OCI-LY1 (cell line): ENCODE data around the gene WRNIP1.

Experiments
- H2AFZ ChIP-seq: fragments of 200-600 bp; sonication (generic), shearing (Covaris generic); 2 replicates; pipeline ENCODE4 v1.6.0; 2014; ENCODE audit warnings: antibody characterized with exemption, mild to moderate bottlenecking, low read length
- H3F3A ChIP-seq: fragments of 200-600 bp; sonication (generic), shearing (Covaris generic); 2 replicates; pipeline ENCODE4 v1.6.0; 2014; ENCODE audit warnings: mild to moderate bottlenecking, antibody characterized with exemption, low read length, moderate library complexity; ENCODE audit not compliant: insufficient read depth
- H3K27ac ChIP-seq: fragments of 200-600 bp; sonication (generic); 2 replicates; pipeline ENCODE4 v1.5.1; 2014; ENCODE audit warnings: low read length, mixed run types, mild to moderate bottlenecking, low read depth; ENCODE audit not compliant: poor library complexity, severe bottlenecking
- H3K27me3 ChIP-seq: fragments of 200-600 bp; sonication (generic); 2 replicates; pipeline ENCODE4 v1.6.0; 2014; ENCODE audit warnings: antibody characterized with exemption, mild to moderate bottlenecking, low read length, moderate library complexity; ENCODE audit not compliant: insufficient read depth
- H3K36me3 ChIP-seq: fragments of 200-600 bp; sonication (generic); 2 replicates; pipeline ENCODE4 v1.6.1; 2014; ENCODE audit warnings: mild to moderate bottlenecking, antibody characterized with exemption, low read length, moderate library complexity, mixed read lengths; ENCODE audit not compliant: insufficient read depth
- H3K4me1 ChIP-seq: fragments of 200-600 bp; sonication (generic); 2 replicates; pipeline ENCODE4 v1.5.1; 2014; ENCODE audit warnings: mild to moderate bottlenecking, low read length, moderate library complexity; ENCODE audit not compliant: insufficient read depth, severe bottlenecking
- H3K4me2 ChIP-seq: fragments of 200-600 bp; sonication (generic), shearing (Covaris generic); 2 replicates; pipeline ENCODE4 v1.6.1; 2014; ENCODE audit warnings: low read length
- H3K4me3 ChIP-seq: fragments of 200-600 bp; sonication (generic); 2 replicates; pipeline ENCODE4 v1.5.1; 2014; ENCODE audit warnings: low read length, low read depth, mild to moderate bottlenecking, mixed read lengths; ENCODE audit not compliant: poor library complexity, severe bottlenecking
- H3K79me2 ChIP-seq: fragments of 200-600 bp; shearing (Covaris generic); 2 replicates; pipeline ENCODE4 v1.6.1; 2016; ENCODE audit warnings: mixed run types, low read length, mixed read lengths; ENCODE audit not compliant: insufficient read depth
- H3K9ac ChIP-seq: fragments of 200-600 bp; sonication (generic), shearing (Covaris generic); 2 replicates; pipeline ENCODE4 v1.6.1; 2014; ENCODE audit warnings: mild to moderate bottlenecking, low read length, mixed read lengths
- H3K9me2 ChIP-seq: fragments of 200-600 bp; sonication (generic), shearing (Covaris generic); 2 replicates; pipeline ENCODE4 v1.6.1; 2014; ENCODE audit warnings: low read depth, mild to moderate bottlenecking, low read length, mixed read lengths
- H3K9me3 ChIP-seq: fragments of 200-600 bp; shearing (Covaris generic); 2 replicates; pipeline ENCODE4 v1.6.1; 2014; ENCODE audit warnings: low read length, mixed read lengths
- H4K20me1 ChIP-seq: fragments of 200-600 bp; sonication (generic), shearing (Covaris generic); 2 replicates; pipeline ENCODE4 v1.6.0; 2016; ENCODE audit warnings: mild to moderate bottlenecking, low read length; ENCODE audit not compliant: insufficient read depth
- EZH2 ChIP-seq: fragments of 200-600 bp; sonication (generic), shearing (Covaris generic); IDR thresholded peaks from 2 replicates; pipeline ENCODE4 v1.8.0; 2017; ENCODE audit warnings: borderline replicate concordance, mixed run types, mild to moderate bottlenecking, antibody characterized with exemption, low read length, moderate library complexity, mixed read lengths
- TF ChIP-seq, protein P1 (sequence below): fragments of 200-600 bp; sonication (generic), shearing (Covaris generic); IDR thresholded peaks from 2 replicates; pipeline ENCODE4 v1.5.1; 2017; ENCODE audit warnings: mild to moderate bottlenecking, antibody characterized with exemption, low read length, moderate library complexity, mixed read lengths

Gene WRNIP1

DNA sequence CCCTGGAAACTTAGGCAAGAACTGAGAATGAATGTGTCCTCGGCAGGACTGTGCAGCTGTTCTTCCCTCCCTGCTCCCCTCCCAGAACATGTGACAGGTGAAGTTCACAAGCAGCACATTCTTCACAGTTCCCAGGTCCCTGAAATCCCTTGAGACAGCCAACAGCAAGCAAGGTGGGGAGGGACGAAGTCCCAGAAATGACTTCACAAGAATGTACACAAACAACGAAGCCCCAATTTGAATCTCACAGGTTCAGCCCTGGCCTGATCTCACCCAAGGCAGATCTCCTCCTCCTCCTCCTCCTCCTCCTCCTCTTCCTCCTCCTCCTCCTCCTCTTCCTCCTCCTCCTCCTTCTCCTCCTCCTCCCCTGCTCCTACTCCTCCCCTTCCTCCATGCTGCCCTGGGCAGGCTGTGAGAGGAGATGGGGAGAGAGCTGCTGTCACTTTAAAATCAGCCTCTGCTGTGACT lies 32.4 kb downstream of the WRNIP1 start:
- no peak overlapping the region for H3K9ac ChIP-seq
- H4K20me1 ChIP-seq: no peaks in the 10 kb centered on the region
- no peaks in the 10 kb centered on the region for H3K9me2 ChIP-seq
- H2AFZ ChIP-seq: no peak overlapping the region
- H3K36me3 ChIP-seq: no peaks in the 10 kb centered on the region
- H3K4me2 ChIP-seq: no peak overlapping the region
- H3K4me1 ChIP-seq: no peaks in the 10 kb centered on the region
- H3K27me3 ChIP-seq: no peaks in the 10 kb centered on the region
- H3K9me3 ChIP-seq: no peaks in the 10 kb centered on the region
- no peak overlapping the region for H3K4me3 ChIP-seq
- no peaks in the 10 kb centered on the region for H3F3A ChIP-seq
- H3K27ac ChIP-seq: no peak overlapping the region
- no peak for TF ChIP-seq EZH2
- TF ChIP-seq, protein P1, sequence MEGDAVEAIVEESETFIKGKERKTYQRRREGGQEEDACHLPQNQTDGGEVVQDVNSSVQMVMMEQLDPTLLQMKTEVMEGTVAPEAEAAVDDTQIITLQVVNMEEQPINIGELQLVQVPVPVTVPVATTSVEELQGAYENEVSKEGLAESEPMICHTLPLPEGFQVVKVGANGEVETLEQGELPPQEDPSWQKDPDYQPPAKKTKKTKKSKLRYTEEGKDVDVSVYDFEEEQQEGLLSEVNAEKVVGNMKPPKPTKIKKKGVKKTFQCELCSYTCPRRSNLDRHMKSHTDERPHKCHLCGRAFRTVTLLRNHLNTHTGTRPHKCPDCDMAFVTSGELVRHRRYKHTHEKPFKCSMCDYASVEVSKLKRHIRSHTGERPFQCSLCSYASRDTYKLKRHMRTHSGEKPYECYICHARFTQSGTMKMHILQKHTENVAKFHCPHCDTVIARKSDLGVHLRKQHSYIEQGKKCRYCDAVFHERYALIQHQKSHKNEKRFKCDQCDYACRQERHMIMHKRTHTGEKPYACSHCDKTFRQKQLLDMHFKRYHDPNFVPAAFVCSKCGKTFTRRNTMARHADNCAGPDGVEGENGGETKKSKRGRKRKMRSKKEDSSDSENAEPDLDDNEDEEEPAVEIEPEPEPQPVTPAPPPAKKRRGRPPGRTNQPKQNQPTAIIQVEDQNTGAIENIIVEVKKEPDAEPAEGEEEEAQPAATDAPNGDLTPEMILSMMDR: no peak
- H3K79me2 ChIP-seq: no peaks in the 10 kb centered on the region

DNA sequence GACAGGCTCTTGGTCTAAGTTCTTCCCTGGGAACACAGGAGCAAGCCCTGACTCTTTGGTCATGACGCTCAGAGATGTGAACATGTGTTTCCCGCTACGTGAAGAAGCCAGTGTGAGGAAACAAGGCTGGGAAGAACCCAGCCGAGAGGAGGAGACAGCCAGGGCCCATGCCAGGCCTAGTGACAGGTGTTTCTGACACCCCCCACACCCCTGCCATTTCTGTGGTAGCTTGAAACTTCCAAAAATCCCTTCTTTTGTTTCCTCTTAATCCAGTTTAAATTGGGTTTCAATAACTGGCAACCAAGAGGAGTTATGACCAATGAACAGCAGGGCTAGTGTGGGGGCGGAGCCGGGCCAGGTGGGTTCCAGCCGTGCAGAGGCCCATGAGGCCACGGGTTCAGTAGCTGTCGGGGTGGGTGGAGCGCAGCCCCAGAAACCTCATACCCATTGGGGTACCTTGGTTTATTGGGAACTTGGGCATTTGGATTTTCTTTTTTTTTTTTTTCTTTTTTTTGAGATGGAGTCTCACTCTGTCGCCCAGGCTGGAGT lies 33.5 kb downstream of the WRNIP1 start:
- Histone ChIP-seq H3K79me2 (no peaks in the 10 kb centered on the region), H3K9ac (no peak overlapping the region), H3K4me2 (no peak overlapping the region), H3K4me1 (no peaks in the 10 kb centered on the region), H3F3A (no peaks in the 10 kb centered on the region), H3K9me3 (no peaks in the 10 kb centered on the region), H4K20me1 (no peaks in the 10 kb centered on the region), H3K36me3 (no peaks in the 10 kb centered on the region), H3K9me2 (no peaks in the 10 kb centered on the region), H2AFZ (no peak overlapping the region), H3K27ac (no peak overlapping the region), H3K27me3 (no peaks in the 10 kb centered on the region), H3K4me3 (no peak overlapping the region)
- TF ChIP-seq, protein P1: no peak
- no peak for TF ChIP-seq EZH2

DNA sequence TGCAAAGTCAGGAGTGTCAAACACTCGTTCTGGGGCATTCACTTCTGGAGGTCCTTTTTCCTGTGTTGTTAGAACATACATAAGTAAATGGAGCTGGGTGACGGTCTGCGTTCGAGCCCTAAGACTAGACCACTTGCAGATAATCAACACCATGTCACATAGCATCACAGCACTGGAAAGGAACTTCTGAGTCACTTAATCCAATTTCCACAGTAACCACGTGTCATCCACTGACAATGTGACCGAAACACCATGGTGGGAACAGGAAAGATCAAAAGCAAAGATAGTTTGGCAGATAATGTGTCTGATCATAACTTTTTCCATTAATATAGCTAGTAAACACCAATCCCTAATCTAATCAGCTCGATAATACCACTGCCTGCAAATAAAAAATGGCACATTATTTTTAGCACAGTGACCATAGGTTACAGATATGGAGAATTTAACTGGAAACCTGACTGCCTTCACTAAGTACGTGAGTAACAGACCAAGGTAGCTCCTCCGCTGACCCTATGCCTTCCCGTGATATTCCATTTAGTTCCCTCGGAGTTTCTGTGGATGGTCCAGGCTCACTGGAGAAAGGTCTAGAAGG lies 34.8 kb downstream of the WRNIP1 start:
- Histone ChIP-seq H3K27me3 (no peaks in the 10 kb centered on the region), H3K9ac (no peak overlapping the region), H3K36me3 (no peaks in the 10 kb centered on the region), H2AFZ (no peak overlapping the region), H3K4me1 (no peaks in the 10 kb centered on the region), H3K4me3 (no peak overlapping the region), H3F3A (no peaks in the 10 kb centered on the region), H3K79me2 (no peaks in the 10 kb centered on the region), H3K27ac (no peak overlapping the region), H3K4me2 (no peak overlapping the region), H3K9me2 (no peaks in the 10 kb centered on the region), H3K9me3 (no peaks in the 10 kb centered on the region), H4K20me1 (no peaks in the 10 kb centered on the region)
- no peak for TF ChIP-seq EZH2
- TF ChIP-seq, protein P1: no peak
